DMS 273 (cell line): ENCODE data around the gene PIGBOS1.

ENCODE experiments used
- DNase-seq: peaks from one replicate; lab custom pipeline; 2025; ENCODE audit not compliant: unreplicated experiment; lab: John Stamatoyannopoulos, UW

Gene PIGBOS1

DNA sequence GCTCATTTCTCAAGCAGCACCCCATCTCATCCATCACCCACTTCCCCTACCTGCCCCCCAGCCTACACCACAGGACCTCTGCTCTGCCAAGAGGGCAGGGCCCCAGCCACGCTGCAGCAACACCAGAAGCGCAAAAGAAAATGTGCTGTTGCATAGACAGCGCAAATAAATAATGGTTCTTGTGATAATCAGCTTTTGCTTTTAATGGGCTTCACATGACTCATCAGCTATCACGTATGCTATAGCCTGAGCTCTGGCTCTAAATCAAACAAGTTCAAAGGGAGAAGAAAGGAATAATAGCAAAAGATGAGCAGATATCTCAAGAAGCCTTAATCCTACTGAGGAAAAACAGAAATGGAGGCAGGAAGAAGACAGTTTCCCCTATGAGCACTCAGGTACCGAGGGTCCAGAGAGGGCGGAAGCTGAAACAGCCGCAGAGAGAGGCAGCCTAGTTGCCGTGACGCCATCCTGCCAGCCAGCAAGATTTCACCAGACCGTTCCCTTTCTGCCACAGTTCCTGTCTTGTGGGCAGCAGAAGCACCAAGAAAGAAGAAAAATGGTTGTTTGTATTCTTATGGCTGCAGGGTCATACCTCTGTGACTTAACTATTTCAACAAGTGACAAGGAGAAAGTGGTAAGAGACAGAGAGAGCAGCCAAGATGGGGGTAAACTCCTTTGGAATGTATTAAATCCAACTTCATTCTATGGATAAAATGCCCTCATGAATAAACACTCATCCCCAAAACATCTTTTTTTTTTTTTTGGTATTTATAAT is 51.3 kb downstream of the PIGBOS1 start:
- DNase-seq: no peak
